HCT116 (cell line): Measurements from ENCODE around the gene OR2AG1. TPM values are rescaled to one million over a fixed set of nuclear protein-coding genes. Genes with fewer than 3 reads are reported as not detected.
A peak's percentile ranks its signal among the peaks of the same experiment; 100 is the strongest.

Source experiments
- ATAC-seq: fragments of 200-7000 bp; cut with Tn5 transposase; 2 replicates; pipeline ENCODE4 v1.9.1; 2020; ENCODE audit warnings: mild to moderate bottlenecking, moderate library complexity
- BruUV-seq: library from RNA; stranded (reverse); fragments of 400-500 nt; replicated peaks from 2 replicates; lab custom pipeline; 2021; lab: Mats Ljungman, UMichigan
- CTCF ChIA-PET: fragments of 300-600 bp; sonication (Branson Sonifier 250); formaldehyde crosslinking; loops from one replicate; lab custom pipeline; 2021; ENCODE audit warnings: antibody characterized with exemption; lab: Charles Lee
- POLR2A ChIA-PET: fragments of 300-600, 350-600 bp; sonication (Branson Sonifier 250); formaldehyde crosslinking; loops from one replicate; lab custom pipeline; 2021; ENCODE audit warnings: antibody characterized with exemption; lab: Charles Lee
- RAD21 ChIA-PET, 2 experiments: fragments of 300-600 bp; sonication (Branson Sonifier 250); formaldehyde crosslinking; loops; one replicate each; lab custom pipeline; 2023; ENCODE audit warnings: low total read pairs in 2 of 2; ENCODE audit not compliant: uncharacterized antibody in 2 of 2, unreplicated experiment in 2 of 2, low non-redundant PET in 1 of 2; lab: Charles Lee
- DNase-seq: peaks from one replicate; pipeline ENCODE4 v3.0.0-alpha.2; 2010; ENCODE audit warnings: low read depth, low spot score
- H2AFZ ChIP-seq: fragments of 200-600 bp; shearing (Covaris generic), sonication (generic); 2 replicates; pipeline ENCODE4 v1.6.1; 2017; ENCODE audit warnings: low read depth, mixed run types, mixed read lengths, antibody characterized with exemption, low read length; ENCODE audit not compliant: poor library complexity, severe bottlenecking
- H3K27ac ChIP-seq: 2 replicates; pipeline ENCODE4 v1.5.1; 2012; ENCODE audit warnings: low read depth, low read length
- H3K27me3 ChIP-seq: fragments of 200-600 bp; sonication (generic); 2 replicates; pipeline ENCODE4 v1.6.1; 2016; ENCODE audit warnings: mixed run types, low read length, mixed read lengths; ENCODE audit not compliant: insufficient read depth
- H3K36me3 ChIP-seq, 2 experiments: fragments of 200-500 bp in 1 of 2; fragments of 200-600 bp in 1 of 2; sonication (Bioruptor generic) in 1 of 2; sonication (generic) in 1 of 2; 2 replicates each; pipeline versions ENCODE4 v1.5.1 to v1.6.1; 2014 to 2016; ENCODE audit warnings: low read length in 2 of 2, inconsistent platforms in 1 of 2, mixed read lengths in 1 of 2, mixed run types in 1 of 2; ENCODE audit not compliant: insufficient read depth in 2 of 2, control insufficient read depth in 1 of 2
- H3K4me1 ChIP-seq, 2 experiments: fragments of 200-600 bp in 1 of 2; sonication (generic) in 1 of 2; 2 replicates each; pipeline versions ENCODE4 v1.5.1 to v1.6.1; 2012 to 2017; ENCODE audit warnings: low read length in 2 of 2, inconsistent platforms in 1 of 2, mild to moderate bottlenecking in 1 of 2, mixed read lengths in 1 of 2, mixed run types in 1 of 2, moderate library complexity in 1 of 2; ENCODE audit not compliant: insufficient read depth in 2 of 2, control insufficient read depth in 1 of 2
- H3K4me2 ChIP-seq: fragments of 200-600 bp; sonication (generic); 2 replicates; pipeline ENCODE4 v1.6.1; 2017; ENCODE audit warnings: mixed run types, low read length, mixed read lengths
- H3K4me3 ChIP-seq, 2 experiments: fragments of 200-600 bp in 1 of 2; sonication (generic) in 1 of 2; replicated peaks in 1 of 2; 2 replicates each; pipeline ENCODE4 v1.5.1; 2011 to 2016; ENCODE audit warnings: low read length in 2 of 2, control low read depth in 1 of 2, low read depth in 1 of 2, mild to moderate bottlenecking in 1 of 2, mixed read lengths in 1 of 2, mixed run types in 1 of 2
- H3K79me2 ChIP-seq: fragments of 200-600 bp; sonication (generic); 2 replicates; pipeline ENCODE4 v1.6.1; 2017; ENCODE audit warnings: mild to moderate bottlenecking, mixed run types, low read length, moderate library complexity, mixed read lengths; ENCODE audit not compliant: insufficient read depth
- H3K9ac ChIP-seq: fragments of 200-600 bp; sonication (generic); 2 replicates; pipeline ENCODE4 v1.6.1; 2016; ENCODE audit warnings: low read length, mixed read lengths
- H3K9me2 ChIP-seq: fragments of 200-600 bp; sonication (generic), shearing (Covaris generic); 2 replicates; pipeline ENCODE4 v1.6.1; 2017; ENCODE audit warnings: mixed run types, mild to moderate bottlenecking, moderate library complexity; ENCODE audit not compliant: insufficient read depth
- H3K9me3 ChIP-seq, 2 experiments: fragments of 200-500 bp in 1 of 2; fragments of 200-600 bp in 1 of 2; sonication (Bioruptor generic) in 1 of 2; sonication (generic) in 1 of 2; 2 replicates each; pipeline ENCODE4 v1.6.1; 2014 to 2017; ENCODE audit warnings: low read length in 2 of 2, mixed read lengths in 2 of 2, inconsistent platforms in 1 of 2, low read depth in 1 of 2, mild to moderate bottlenecking in 1 of 2, mixed run types in 1 of 2, moderate library complexity in 1 of 2; ENCODE audit not compliant: control insufficient read depth in 1 of 2, insufficient read depth in 1 of 2
- H4K20me1 ChIP-seq: fragments of 200-600 bp; sonication (generic), shearing (Covaris generic); 2 replicates; pipeline ENCODE4 v1.6.1; 2017; ENCODE audit warnings: mixed run types, mild to moderate bottlenecking, moderate library complexity; ENCODE audit not compliant: insufficient read depth
- CBX3 ChIP-seq: IDR thresholded peaks from 2 replicates; pipeline ENCODE4 v1.6.1; 2012; ENCODE audit warnings: low read depth
- EGR1 ChIP-seq: IDR thresholded peaks from 2 replicates; pipeline ENCODE4 v1.6.1; 2012; ENCODE audit warnings: low read depth
- EZH2 ChIP-seq: fragments of 200-600 bp; sonication (generic); IDR thresholded peaks from 2 replicates; pipeline ENCODE4 v1.6.1; 2017; ENCODE audit warnings: antibody characterized with exemption, mixed run types
- FOSL1 ChIP-seq: IDR thresholded peaks from 2 replicates; pipeline ENCODE4 v1.6.1; 2012; ENCODE audit warnings: low read depth
- MAX ChIP-seq: IDR thresholded peaks from 2 replicates; pipeline ENCODE4 v1.6.1; 2012
- POLR2A ChIP-seq: IDR thresholded peaks from 2 replicates; pipeline ENCODE4 v1.7.0; 2011; ENCODE audit warnings: borderline replicate concordance; ENCODE audit not compliant: insufficient read depth, insufficient read length; ENCODE audit errors: extremely low read depth
- RAD21 ChIP-seq: IDR thresholded peaks from 2 replicates; pipeline ENCODE4 v1.6.1; 2012; ENCODE audit warnings: low read depth, mild to moderate bottlenecking
- TCF7L2 ChIP-seq: IDR thresholded peaks from 2 replicates; pipeline ENCODE4 v1.7.0; 2011; ENCODE audit warnings: borderline replicate concordance, inconsistent platforms; ENCODE audit not compliant: insufficient read depth, insufficient read length; ENCODE audit errors: extremely low read depth
- ZFX ChIP-seq: fragments of 450-650 bp; IDR thresholded peaks from 2 replicates; pipeline ENCODE4 v1.6.1; 2017
- ZNF274 ChIP-seq: fragments of 200-500 bp; sonication (Bioruptor generic); IDR thresholded peaks from 2 replicates; pipeline ENCODE4 v1.6.1; 2014; ENCODE audit warnings: mild to moderate bottlenecking, low read depth, low read length, inconsistent platforms
- intact Hi-C: fragments of 100-400 bp; cut with micrococcal nuclease; formaldehyde crosslinking; loops from 2 replicates; pipeline ENCODE4 v1.10.0; 2022
- total RNA-seq: library from RNA; stranded (reverse); gene quantifications from one replicate; pipeline ENCODE4 v1.2.1, GENCODE V29; 2021; ENCODE audit not compliant: unreplicated experiment
- TF ChIP-seq, protein P1 (sequence below), 3 experiments: fragments of 200-600 bp in 1 of 3; sonication (generic) in 1 of 3; IDR thresholded peaks in 2 of 3; conservative IDR thresholded peaks in 1 of 3; 2 replicates each; pipeline ENCODE4 v1.5.1; 2012 to 2017; ENCODE audit warnings: low read depth in 2 of 3, low read length in 2 of 3, antibody characterized with exemption in 1 of 3, borderline replicate concordance in 1 of 3, control low read depth in 1 of 3, mild to moderate bottlenecking in 1 of 3, mixed read lengths in 1 of 3, mixed run types in 1 of 3, moderate library complexity in 1 of 3; ENCODE audit not compliant: insufficient read depth in 1 of 3

Gene OR2AG1
- total RNA-seq, 1 experiment from 2014 or later = not detected

DNA sequence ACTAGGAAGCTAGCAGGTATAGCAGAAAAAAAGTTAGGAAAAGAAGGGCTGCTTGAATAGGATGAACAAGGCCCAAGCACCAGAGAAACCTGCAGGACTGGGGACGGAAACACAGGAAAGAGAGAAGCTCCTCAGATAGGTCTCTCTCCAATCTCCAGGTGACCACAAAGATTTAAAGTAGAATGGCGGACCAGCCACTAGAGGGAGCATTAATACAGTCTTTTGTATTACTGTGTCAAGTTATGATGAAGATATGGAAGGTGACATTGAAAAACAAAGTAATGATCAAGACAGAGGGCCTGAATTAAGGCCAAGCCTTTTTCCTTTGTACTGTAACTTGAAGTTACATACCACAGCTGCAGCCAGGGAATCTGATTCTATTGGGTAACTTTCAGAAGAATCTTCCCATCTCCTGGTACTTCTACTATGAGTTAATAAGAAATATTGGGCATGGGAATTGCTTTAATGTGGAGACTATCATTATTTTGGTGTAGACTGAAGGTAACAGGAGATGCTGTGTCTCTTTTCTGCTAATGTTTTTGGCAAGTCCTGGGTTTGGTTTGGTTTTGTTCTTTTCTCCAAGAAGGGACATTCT lies 44.9 kb upstream of the OR2AG1 start:
- Histone ChIP-seq H3K4me3 (no peak overlapping the region), H3K4me1 (no peaks in the 10 kb centered on the region), H3K9me3 (no peaks in the 10 kb centered on the region), H3K27me3 (peaks cover 59% of the 10 kb centered on the region), H4K20me1 (no peaks in the 10 kb centered on the region), H3K36me3 (no peaks in the 10 kb centered on the region), H3K9ac (no peak overlapping the region), H3K79me2 (no peaks in the 10 kb centered on the region), H2AFZ (no peak overlapping the region), H3K27ac (no peak overlapping the region), H3K4me2 (no peak overlapping the region), H3K9me2 (no peaks in the 10 kb centered on the region)
- ChIA-PET RAD21 (no interaction called here), CTCF (interaction anchor here (0.7 to 2.8 kb wide), 8 partner anchors 9 to 385 kb away, joined by 3 to 22 read pairs (median 4); no protein-coding TSS in a partner anchor), POLR2A (interaction anchor here (0.7 kb wide), 1 partner anchor 32 kb away, joined by 3 read pairs; no protein-coding TSS in a partner anchor)
- peak; percentile 43 for DNase-seq
- peak; percentile 95 for ATAC-seq
- no TSS peak for BruUV-seq
- TF ChIP-seq FOSL1 (no peak), CBX3 (no peak), POLR2A (no peak), RAD21 (peak; percentile 55; the same call in 1 of the 2 replicates)
- TF ChIP-seq, protein P1, sequence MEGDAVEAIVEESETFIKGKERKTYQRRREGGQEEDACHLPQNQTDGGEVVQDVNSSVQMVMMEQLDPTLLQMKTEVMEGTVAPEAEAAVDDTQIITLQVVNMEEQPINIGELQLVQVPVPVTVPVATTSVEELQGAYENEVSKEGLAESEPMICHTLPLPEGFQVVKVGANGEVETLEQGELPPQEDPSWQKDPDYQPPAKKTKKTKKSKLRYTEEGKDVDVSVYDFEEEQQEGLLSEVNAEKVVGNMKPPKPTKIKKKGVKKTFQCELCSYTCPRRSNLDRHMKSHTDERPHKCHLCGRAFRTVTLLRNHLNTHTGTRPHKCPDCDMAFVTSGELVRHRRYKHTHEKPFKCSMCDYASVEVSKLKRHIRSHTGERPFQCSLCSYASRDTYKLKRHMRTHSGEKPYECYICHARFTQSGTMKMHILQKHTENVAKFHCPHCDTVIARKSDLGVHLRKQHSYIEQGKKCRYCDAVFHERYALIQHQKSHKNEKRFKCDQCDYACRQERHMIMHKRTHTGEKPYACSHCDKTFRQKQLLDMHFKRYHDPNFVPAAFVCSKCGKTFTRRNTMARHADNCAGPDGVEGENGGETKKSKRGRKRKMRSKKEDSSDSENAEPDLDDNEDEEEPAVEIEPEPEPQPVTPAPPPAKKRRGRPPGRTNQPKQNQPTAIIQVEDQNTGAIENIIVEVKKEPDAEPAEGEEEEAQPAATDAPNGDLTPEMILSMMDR (IDR thresholded peaks at IDR 0.05 in 2 of 3, conservative IDR thresholded peaks at IDR 0.05 in 1 of 3; ENCODE audit: borderline replicate concordance in 1 of 3, insufficient read depth in 1 of 3, low read depth in 2 of 3, low read length in 2 of 3) = peak; percentile 41 to 77 (median 58)
- intact Hi-C loops = no loop called here

DNA sequence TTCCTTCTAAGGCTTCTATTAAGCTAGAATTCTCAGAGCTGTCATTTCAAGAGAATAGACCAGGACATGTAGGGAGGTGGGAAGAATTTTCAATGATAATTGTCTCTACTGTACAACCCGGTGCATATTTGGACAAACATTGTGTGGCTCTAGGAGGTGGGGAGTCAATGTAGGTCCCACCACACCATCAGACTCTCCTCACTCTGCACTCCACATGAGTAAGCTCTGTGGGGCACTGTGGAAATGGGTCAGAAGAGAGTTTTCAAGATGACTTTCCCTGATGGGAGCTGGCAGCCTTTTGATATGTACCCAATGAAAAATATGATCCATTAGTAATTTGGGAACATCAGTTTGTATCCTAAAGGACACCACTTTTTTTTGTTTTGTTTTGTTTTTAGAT lies 44.2 kb upstream of the OR2AG1 start:
- no peak overlapping the region for H3K27ac ChIP-seq
- no peaks in the 10 kb centered on the region for H3K9me2 ChIP-seq
- POLR2A ChIA-PET = no interaction called here
- H3K4me3 ChIP-seq = no peak overlapping the region
- RAD21 ChIA-PET = no interaction called here
- no peaks in the 10 kb centered on the region for H3K4me1 ChIP-seq
- BruUV-seq = no TSS peak
- intact Hi-C loops = no loop called here
- no peak for TF ChIP-seq FOSL1
- no peak for TF ChIP-seq EGR1
- no peak for TF ChIP-seq ZFX
- TF ChIP-seq, protein P1 (IDR thresholded peaks at IDR 0.05 in 2 of 3, conservative IDR thresholded peaks at IDR 0.05 in 1 of 3; ENCODE audit: borderline replicate concordance in 1 of 3, insufficient read depth in 1 of 3, low read depth in 2 of 3, low read length in 2 of 3) = no peak
- no peak for TF ChIP-seq MAX
- no peak for TF ChIP-seq EZH2
- no peak for TF ChIP-seq ZNF274
- TF ChIP-seq POLR2A = no peak
- TF ChIP-seq TCF7L2 = no peak
- no peak for TF ChIP-seq CBX3
- ATAC-seq (no peak), DNase-seq (no peak)
- no peaks in the 10 kb centered on the region for H4K20me1 ChIP-seq
- peaks cover 61% of the 10 kb centered on the region for H3K27me3 ChIP-seq
- no peak overlapping the region for H3K9ac ChIP-seq
- H3K36me3 ChIP-seq = no peaks in the 10 kb centered on the region
- H3K4me2 ChIP-seq = no peak overlapping the region
- no peaks in the 10 kb centered on the region for H3K79me2 ChIP-seq
- no peak overlapping the region for H2AFZ ChIP-seq
- H3K9me3 ChIP-seq = no peaks in the 10 kb centered on the region
- CTCF ChIA-PET = interaction anchor here (1.4 to 2.8 kb wide), 4 partner anchors 10 to 360 kb away, joined by 5 to 22 read pairs (median 8); no protein-coding TSS in a partner anchor
